ENCODE measurements around the gene RFX1. TPM values are rescaled to one million over a fixed set of nuclear protein-coding genes. Genes with fewer than 3 reads are reported as not detected.

Gene RFX1
- total and polyA plus RNA-seq, 4 donors = 1.8 to 5.6 (median 3.5) TPM

DNA sequence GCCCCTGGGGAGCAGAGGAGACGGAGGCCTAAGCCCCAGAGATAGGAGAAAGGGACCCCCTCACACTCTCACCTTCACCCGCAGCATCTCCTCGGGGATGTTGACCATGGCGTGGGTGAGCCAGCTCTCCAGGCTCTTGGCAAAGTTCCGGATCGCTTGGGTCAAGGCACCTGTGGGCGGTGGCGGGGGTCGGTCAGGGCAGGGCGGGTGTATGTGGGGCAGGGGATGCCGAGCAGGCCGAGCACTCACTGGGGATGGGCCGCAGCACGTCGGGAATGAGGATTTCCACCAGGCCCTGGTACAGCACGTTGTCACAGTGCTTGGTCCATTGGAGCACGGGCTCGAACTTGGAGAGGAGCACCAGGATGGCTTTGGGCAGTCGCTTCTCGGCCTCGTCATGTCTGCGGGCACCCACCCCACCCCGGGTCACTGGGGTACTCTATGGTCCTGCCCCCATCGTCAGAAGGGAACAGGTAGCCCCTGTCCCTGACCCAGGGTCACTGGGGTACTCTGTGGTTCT lies 40.7 kb downstream of the RFX1 start (continued):
- TF ChIP-seq, protein P1, sequence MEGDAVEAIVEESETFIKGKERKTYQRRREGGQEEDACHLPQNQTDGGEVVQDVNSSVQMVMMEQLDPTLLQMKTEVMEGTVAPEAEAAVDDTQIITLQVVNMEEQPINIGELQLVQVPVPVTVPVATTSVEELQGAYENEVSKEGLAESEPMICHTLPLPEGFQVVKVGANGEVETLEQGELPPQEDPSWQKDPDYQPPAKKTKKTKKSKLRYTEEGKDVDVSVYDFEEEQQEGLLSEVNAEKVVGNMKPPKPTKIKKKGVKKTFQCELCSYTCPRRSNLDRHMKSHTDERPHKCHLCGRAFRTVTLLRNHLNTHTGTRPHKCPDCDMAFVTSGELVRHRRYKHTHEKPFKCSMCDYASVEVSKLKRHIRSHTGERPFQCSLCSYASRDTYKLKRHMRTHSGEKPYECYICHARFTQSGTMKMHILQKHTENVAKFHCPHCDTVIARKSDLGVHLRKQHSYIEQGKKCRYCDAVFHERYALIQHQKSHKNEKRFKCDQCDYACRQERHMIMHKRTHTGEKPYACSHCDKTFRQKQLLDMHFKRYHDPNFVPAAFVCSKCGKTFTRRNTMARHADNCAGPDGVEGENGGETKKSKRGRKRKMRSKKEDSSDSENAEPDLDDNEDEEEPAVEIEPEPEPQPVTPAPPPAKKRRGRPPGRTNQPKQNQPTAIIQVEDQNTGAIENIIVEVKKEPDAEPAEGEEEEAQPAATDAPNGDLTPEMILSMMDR (IDR thresholded peaks at IDR 0.05; ENCODE audit: low read depth, low read length, missing input control) = no peak
- no peak for TF ChIP-seq YY1 (IDR thresholded peaks at IDR 0.05)

- H3K36me3 ChIP-seq (ENCODE audit: control insufficient read depth in 4 of 4, insufficient read depth in 3 of 4, low read depth in 1 of 4, low read length in 3 of 4) = peaks cover 26 to 76% (median 33%) of the 10 kb centered on the region in 4 donors
- DNase-seq (ENCODE audit: low spot score) = no peak
- WGBS = 93% methylated on average over 5 of the region's 5 CpGs
- no peaks in the 10 kb centered on the region for H3K27me3 ChIP-seq (ENCODE audit: control insufficient read depth in 4 of 4, insufficient read depth in 4 of 4, low read length in 3 of 4)
- H3K9ac ChIP-seq (ENCODE audit: low read depth in 1 of 2, low read length in 2 of 2) = no peak overlapping the region
- no peak overlapping the region for H3K4me3 ChIP-seq (ENCODE audit: low read depth in 1 of 3, low read length in 3 of 3)
- H3K27ac ChIP-seq (ENCODE audit: low read depth in 1 of 2, low read length in 2 of 2) = no peak overlapping the region
- no peaks in the 10 kb centered on the region for H3K9me3 ChIP-seq (ENCODE audit: control insufficient read depth in 4 of 4, low read length in 3 of 4)
- no peaks in the 10 kb centered on the region for H3K4me1 ChIP-seq (ENCODE audit: control insufficient read depth in 4 of 4, insufficient read depth in 4 of 4, low read length in 3 of 4)
- TF ChIP-seq, protein P1 (IDR thresholded peaks at IDR 0.05; ENCODE audit: low read depth, low read length, missing input control) = no peak
- TF ChIP-seq RXRA (IDR thresholded peaks at IDR 0.05) (no peak), HNF4A (conservative IDR thresholded peaks at IDR 0.05) (no peak), EGR1 (IDR thresholded peaks at IDR 0.05; ENCODE audit: low read depth in 2 of 2) (no peak)
- TF ChIP-seq, protein P2, sequence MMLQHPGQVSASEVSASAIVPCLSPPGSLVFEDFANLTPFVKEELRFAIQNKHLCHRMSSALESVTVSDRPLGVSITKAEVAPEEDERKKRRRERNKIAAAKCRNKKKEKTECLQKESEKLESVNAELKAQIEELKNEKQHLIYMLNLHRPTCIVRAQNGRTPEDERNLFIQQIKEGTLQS (IDR thresholded peaks at IDR 0.05) = no peak
Measured at GRCh38 chr19:13964776-13965175, 41.3 kb downstream of the RFX1 start.

GRCh38 chr19:13963603-13964105 lies 42.5 kb downstream of the RFX1 start:
- no peak for DNase-seq (ENCODE audit: low spot score)
- Histone ChIP-seq H3K27me3 (ENCODE audit: control insufficient read depth in 4 of 4, insufficient read depth in 4 of 4, low read length in 3 of 4) (no peaks in the 10 kb centered on the region), H3K9ac (ENCODE audit: low read depth in 1 of 2, low read length in 2 of 2) (no peak overlapping the region), H3K27ac (ENCODE audit: low read depth in 1 of 2, low read length in 2 of 2) (no peak overlapping the region), H3K9me3 (ENCODE audit: control insufficient read depth in 4 of 4, low read length in 3 of 4) (no peaks in the 10 kb centered on the region), H3K36me3 (ENCODE audit: control insufficient read depth in 4 of 4, insufficient read depth in 3 of 4, low read depth in 1 of 4, low read length in 3 of 4) (peaks cover 20 to 67% (median 32%) of the 10 kb centered on the region in 4 donors), H3K4me1 (ENCODE audit: control insufficient read depth in 4 of 4, insufficient read depth in 4 of 4, low read length in 3 of 4) (no peaks in the 10 kb centered on the region), H3K4me3 (ENCODE audit: low read depth in 1 of 3, low read length in 3 of 3) (no peak overlapping the region)
- TF ChIP-seq FOXA1 (IDR thresholded peaks at IDR 0.05) (no peak), JUND (IDR thresholded peaks at IDR 0.05) (no peak), HNF4A (conservative IDR thresholded peaks at IDR 0.05) (no peak), FOXA2 (IDR thresholded peaks at IDR 0.05) (no peak), YY1 (IDR thresholded peaks at IDR 0.05) (no peak)
- TF ChIP-seq, protein P2 (IDR thresholded peaks at IDR 0.05) = no peak
- TF ChIP-seq, protein P3, sequence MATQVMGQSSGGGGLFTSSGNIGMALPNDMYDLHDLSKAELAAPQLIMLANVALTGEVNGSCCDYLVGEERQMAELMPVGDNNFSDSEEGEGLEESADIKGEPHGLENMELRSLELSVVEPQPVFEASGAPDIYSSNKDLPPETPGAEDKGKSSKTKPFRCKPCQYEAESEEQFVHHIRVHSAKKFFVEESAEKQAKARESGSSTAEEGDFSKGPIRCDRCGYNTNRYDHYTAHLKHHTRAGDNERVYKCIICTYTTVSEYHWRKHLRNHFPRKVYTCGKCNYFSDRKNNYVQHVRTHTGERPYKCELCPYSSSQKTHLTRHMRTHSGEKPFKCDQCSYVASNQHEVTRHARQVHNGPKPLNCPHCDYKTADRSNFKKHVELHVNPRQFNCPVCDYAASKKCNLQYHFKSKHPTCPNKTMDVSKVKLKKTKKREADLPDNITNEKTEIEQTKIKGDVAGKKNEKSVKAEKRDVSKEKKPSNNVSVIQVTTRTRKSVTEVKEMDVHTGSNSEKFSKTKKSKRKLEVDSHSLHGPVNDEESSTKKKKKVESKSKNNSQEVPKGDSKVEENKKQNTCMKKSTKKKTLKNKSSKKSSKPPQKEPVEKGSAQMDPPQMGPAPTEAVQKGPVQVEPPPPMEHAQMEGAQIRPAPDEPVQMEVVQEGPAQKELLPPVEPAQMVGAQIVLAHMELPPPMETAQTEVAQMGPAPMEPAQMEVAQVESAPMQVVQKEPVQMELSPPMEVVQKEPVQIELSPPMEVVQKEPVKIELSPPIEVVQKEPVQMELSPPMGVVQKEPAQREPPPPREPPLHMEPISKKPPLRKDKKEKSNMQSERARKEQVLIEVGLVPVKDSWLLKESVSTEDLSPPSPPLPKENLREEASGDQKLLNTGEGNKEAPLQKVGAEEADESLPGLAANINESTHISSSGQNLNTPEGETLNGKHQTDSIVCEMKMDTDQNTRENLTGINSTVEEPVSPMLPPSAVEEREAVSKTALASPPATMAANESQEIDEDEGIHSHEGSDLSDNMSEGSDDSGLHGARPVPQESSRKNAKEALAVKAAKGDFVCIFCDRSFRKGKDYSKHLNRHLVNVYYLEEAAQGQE (IDR thresholded peaks at IDR 0.05) = no peak
- 95% methylated on average over 48 of the region's 48 CpGs for WGBS

Data from liver (tissue), 9 donors.